HCT116 (cell line): ENCODE data around the gene TSPO. TPM values are rescaled to one million over a fixed set of nuclear protein-coding genes. Genes with fewer than 3 reads are reported as not detected.

ENCODE experiments used
- ATAC-seq: fragments of 200-7000 bp; cut with Tn5 transposase; 2 replicates; pipeline ENCODE4 v1.9.1; 2020; ENCODE audit warnings: mild to moderate bottlenecking, moderate library complexity
- BruUV-seq: library from RNA; stranded (reverse); fragments of 400-500 nt; replicated peaks from 2 replicates; lab custom pipeline; 2021; lab: Mats Ljungman, UMichigan
- CTCF ChIA-PET: fragments of 300-600 bp; sonication (Branson Sonifier 250); formaldehyde crosslinking; loops from one replicate; lab custom pipeline; 2021; ENCODE audit warnings: antibody characterized with exemption; lab: Charles Lee
- POLR2A ChIA-PET: fragments of 300-600, 350-600 bp; sonication (Branson Sonifier 250); formaldehyde crosslinking; loops from one replicate; lab custom pipeline; 2021; ENCODE audit warnings: antibody characterized with exemption; lab: Charles Lee
- RAD21 ChIA-PET, 2 experiments: fragments of 300-600 bp; sonication (Branson Sonifier 250); formaldehyde crosslinking; loops; one replicate each; lab custom pipeline; 2023; ENCODE audit warnings: low total read pairs in 2 of 2; ENCODE audit not compliant: uncharacterized antibody in 2 of 2, unreplicated experiment in 2 of 2, low non-redundant PET in 1 of 2; lab: Charles Lee
- DNase-seq: peaks from one replicate; pipeline ENCODE4 v3.0.0-alpha.2; 2010; ENCODE audit warnings: low read depth, low spot score
- H2AFZ ChIP-seq: fragments of 200-600 bp; shearing (Covaris generic), sonication (generic); 2 replicates; pipeline ENCODE4 v1.6.1; 2017; ENCODE audit warnings: low read depth, mixed run types, mixed read lengths, antibody characterized with exemption, low read length; ENCODE audit not compliant: poor library complexity, severe bottlenecking
- H3K27ac ChIP-seq: 2 replicates; pipeline ENCODE4 v1.5.1; 2012; ENCODE audit warnings: low read depth, low read length
- H3K27me3 ChIP-seq: fragments of 200-600 bp; sonication (generic); 2 replicates; pipeline ENCODE4 v1.6.1; 2016; ENCODE audit warnings: mixed run types, low read length, mixed read lengths; ENCODE audit not compliant: insufficient read depth
- H3K36me3 ChIP-seq, 2 experiments: fragments of 200-500 bp in 1 of 2; fragments of 200-600 bp in 1 of 2; sonication (Bioruptor generic) in 1 of 2; sonication (generic) in 1 of 2; 2 replicates each; pipeline versions ENCODE4 v1.5.1 to v1.6.1; 2014 to 2016; ENCODE audit warnings: low read length in 2 of 2, inconsistent platforms in 1 of 2, mixed read lengths in 1 of 2, mixed run types in 1 of 2; ENCODE audit not compliant: insufficient read depth in 2 of 2, control insufficient read depth in 1 of 2
- H3K4me1 ChIP-seq, 2 experiments: fragments of 200-600 bp in 1 of 2; sonication (generic) in 1 of 2; 2 replicates each; pipeline versions ENCODE4 v1.5.1 to v1.6.1; 2012 to 2017; ENCODE audit warnings: low read length in 2 of 2, inconsistent platforms in 1 of 2, mild to moderate bottlenecking in 1 of 2, mixed read lengths in 1 of 2, mixed run types in 1 of 2, moderate library complexity in 1 of 2; ENCODE audit not compliant: insufficient read depth in 2 of 2, control insufficient read depth in 1 of 2
- H3K4me2 ChIP-seq: fragments of 200-600 bp; sonication (generic); 2 replicates; pipeline ENCODE4 v1.6.1; 2017; ENCODE audit warnings: mixed run types, low read length, mixed read lengths
- H3K4me3 ChIP-seq, 2 experiments: fragments of 200-600 bp in 1 of 2; sonication (generic) in 1 of 2; replicated peaks in 1 of 2; 2 replicates each; pipeline ENCODE4 v1.5.1; 2011 to 2016; ENCODE audit warnings: low read length in 2 of 2, control low read depth in 1 of 2, low read depth in 1 of 2, mild to moderate bottlenecking in 1 of 2, mixed read lengths in 1 of 2, mixed run types in 1 of 2
- H3K79me2 ChIP-seq: fragments of 200-600 bp; sonication (generic); 2 replicates; pipeline ENCODE4 v1.6.1; 2017; ENCODE audit warnings: mild to moderate bottlenecking, mixed run types, low read length, moderate library complexity, mixed read lengths; ENCODE audit not compliant: insufficient read depth
- H3K9ac ChIP-seq: fragments of 200-600 bp; sonication (generic); 2 replicates; pipeline ENCODE4 v1.6.1; 2016; ENCODE audit warnings: low read length, mixed read lengths
- H3K9me2 ChIP-seq: fragments of 200-600 bp; sonication (generic), shearing (Covaris generic); 2 replicates; pipeline ENCODE4 v1.6.1; 2017; ENCODE audit warnings: mixed run types, mild to moderate bottlenecking, moderate library complexity; ENCODE audit not compliant: insufficient read depth
- H3K9me3 ChIP-seq, 2 experiments: fragments of 200-500 bp in 1 of 2; fragments of 200-600 bp in 1 of 2; sonication (Bioruptor generic) in 1 of 2; sonication (generic) in 1 of 2; 2 replicates each; pipeline ENCODE4 v1.6.1; 2014 to 2017; ENCODE audit warnings: low read length in 2 of 2, mixed read lengths in 2 of 2, inconsistent platforms in 1 of 2, low read depth in 1 of 2, mild to moderate bottlenecking in 1 of 2, mixed run types in 1 of 2, moderate library complexity in 1 of 2; ENCODE audit not compliant: control insufficient read depth in 1 of 2, insufficient read depth in 1 of 2
- H4K20me1 ChIP-seq: fragments of 200-600 bp; sonication (generic), shearing (Covaris generic); 2 replicates; pipeline ENCODE4 v1.6.1; 2017; ENCODE audit warnings: mixed run types, mild to moderate bottlenecking, moderate library complexity; ENCODE audit not compliant: insufficient read depth
- ATF3 ChIP-seq: IDR thresholded peaks from 2 replicates; pipeline ENCODE4 v1.6.1; 2012
- CTCF ChIP-seq, 3 experiments: fragments of 200-600 bp in 1 of 3; sonication (generic) in 1 of 3; IDR thresholded peaks in 2 of 3; conservative IDR thresholded peaks in 1 of 3; 2 replicates each; pipeline ENCODE4 v1.5.1; 2012 to 2017; ENCODE audit warnings: low read depth in 2 of 3, low read length in 2 of 3, antibody characterized with exemption in 1 of 3, borderline replicate concordance in 1 of 3, control low read depth in 1 of 3, mild to moderate bottlenecking in 1 of 3, mixed read lengths in 1 of 3, mixed run types in 1 of 3, moderate library complexity in 1 of 3; ENCODE audit not compliant: insufficient read depth in 1 of 3
- ELF1 ChIP-seq: IDR thresholded peaks from 2 replicates; pipeline ENCODE4 v1.6.1; 2012; ENCODE audit warnings: low read depth, borderline replicate concordance
- EZH2 ChIP-seq: fragments of 200-600 bp; sonication (generic); IDR thresholded peaks from 2 replicates; pipeline ENCODE4 v1.6.1; 2017; ENCODE audit warnings: antibody characterized with exemption, mixed run types
- EZH2phosphoT487 ChIP-seq: fragments of 200-600 bp; IDR thresholded peaks from 2 replicates; pipeline ENCODE4 v1.6.1; 2018; ENCODE audit warnings: antibody characterized with exemption, borderline replicate concordance
- JUND ChIP-seq: IDR thresholded peaks from 2 replicates; pipeline ENCODE4 v1.6.1; 2012
- MAX ChIP-seq: IDR thresholded peaks from 2 replicates; pipeline ENCODE4 v1.6.1; 2012
- POLR2A ChIP-seq: IDR thresholded peaks from 2 replicates; pipeline ENCODE4 v1.7.0; 2011; ENCODE audit warnings: borderline replicate concordance; ENCODE audit not compliant: insufficient read depth, insufficient read length; ENCODE audit errors: extremely low read depth
- POLR2AphosphoS5 ChIP-seq: IDR thresholded peaks from 2 replicates; pipeline ENCODE4 v1.6.1; 2011; ENCODE audit warnings: mild to moderate bottlenecking, low read depth, low read length, moderate library complexity
- REST ChIP-seq: IDR thresholded peaks from 2 replicates; pipeline ENCODE4 v1.6.1; 2012; ENCODE audit warnings: low read depth
- SP1 ChIP-seq: IDR thresholded peaks from 2 replicates; pipeline ENCODE4 v1.6.1; 2012; ENCODE audit warnings: low read depth
- TCF7L2 ChIP-seq: IDR thresholded peaks from 2 replicates; pipeline ENCODE4 v1.7.0; 2011; ENCODE audit warnings: borderline replicate concordance, inconsistent platforms; ENCODE audit not compliant: insufficient read depth, insufficient read length; ENCODE audit errors: extremely low read depth
- YY1 ChIP-seq: IDR thresholded peaks from 2 replicates; pipeline ENCODE4 v1.6.1; 2011; ENCODE audit warnings: low read length, low read depth, moderate library complexity, mild to moderate bottlenecking; ENCODE audit not compliant: insufficient replicate concordance; ENCODE audit errors: extremely low read depth
- ZBTB33 ChIP-seq: IDR thresholded peaks from 2 replicates; pipeline ENCODE4 v1.6.1; 2011; ENCODE audit warnings: mild to moderate bottlenecking, low read length, moderate library complexity; ENCODE audit not compliant: insufficient replicate concordance; ENCODE audit errors: extremely low read depth
- ZFX ChIP-seq: fragments of 450-650 bp; IDR thresholded peaks from 2 replicates; pipeline ENCODE4 v1.6.1; 2017
- ZNF274 ChIP-seq: fragments of 200-500 bp; sonication (Bioruptor generic); IDR thresholded peaks from 2 replicates; pipeline ENCODE4 v1.6.1; 2014; ENCODE audit warnings: mild to moderate bottlenecking, low read depth, low read length, inconsistent platforms
- intact Hi-C: fragments of 100-400 bp; cut with micrococcal nuclease; formaldehyde crosslinking; loops from 2 replicates; pipeline ENCODE4 v1.10.0; 2022
- total RNA-seq: library from RNA; stranded (reverse); gene quantifications from one replicate; pipeline ENCODE4 v1.2.1, GENCODE V29; 2021; ENCODE audit not compliant: unreplicated experiment

The TSPO gene
- total RNA-seq, 1 experiment from 2014 or later: 192 TPM

- no peak for TF ChIP-seq YY1
- TF ChIP-seq, all 23 proteins: peak for 0
These were observed 57.6 kb downstream of the TSPO start (continued) for GRCh38 chr22:43208703-43209522.

- no peak overlapping the region for H3K27ac ChIP-seq
- POLR2A ChIA-PET: no interaction called here
- H3K9me2 ChIP-seq: no peaks in the 10 kb centered on the region
- H4K20me1 ChIP-seq: no peaks in the 10 kb centered on the region
- ATAC-seq (no peak), DNase-seq (no peak)
- no peaks in the 10 kb centered on the region for H3K36me3 ChIP-seq
- H3K9me3 ChIP-seq: no peaks in the 10 kb centered on the region
- intact Hi-C loops: no loop called here
- no peak overlapping the region for H3K4me2 ChIP-seq
- no TSS peak for BruUV-seq
- H3K27me3 ChIP-seq: no peaks in the 10 kb centered on the region
- H3K4me1 ChIP-seq: peaks cover 4 to 17% of the 10 kb centered on the region in 2 experiments; a peak in 3 of 4 replicates
- no peak overlapping the region for H3K9ac ChIP-seq
- no peak overlapping the region for H2AFZ ChIP-seq
- H3K4me3 ChIP-seq: no peak overlapping the region
- RAD21 ChIA-PET: interaction anchor here in 1 of 2 experiments (0.5 kb wide), 1 partner anchor 54 kb away, joined by 4 read pairs; no protein-coding TSS in a partner anchor
- no peaks in the 10 kb centered on the region for H3K79me2 ChIP-seq
- CTCF ChIA-PET: no interaction called here
- TF ChIP-seq ZFX (no peak), POLR2AphosphoS5 (no peak), REST (no peak), EZH2phosphoT487 (no peak), ZNF274 (no peak), JUND (no peak), ATF3 (no peak), ZBTB33 (no peak), POLR2A (no peak), EZH2 (no peak), CTCF (IDR thresholded peaks at IDR 0.05 in 2 of 3, conservative IDR thresholded peaks at IDR 0.05 in 1 of 3; ENCODE audit: borderline replicate concordance in 1 of 3, insufficient read depth in 1 of 3, low read depth in 2 of 3, low read length in 2 of 3) (no peak), SP1 (no peak), TCF7L2 (no peak), ELF1 (no peak), MAX (no peak)
These were observed 58.1 kb downstream of the TSPO start for GRCh38 chr22:43209523-43209890.
